ENCODE data around the gene PI4K2B.

DNA sequence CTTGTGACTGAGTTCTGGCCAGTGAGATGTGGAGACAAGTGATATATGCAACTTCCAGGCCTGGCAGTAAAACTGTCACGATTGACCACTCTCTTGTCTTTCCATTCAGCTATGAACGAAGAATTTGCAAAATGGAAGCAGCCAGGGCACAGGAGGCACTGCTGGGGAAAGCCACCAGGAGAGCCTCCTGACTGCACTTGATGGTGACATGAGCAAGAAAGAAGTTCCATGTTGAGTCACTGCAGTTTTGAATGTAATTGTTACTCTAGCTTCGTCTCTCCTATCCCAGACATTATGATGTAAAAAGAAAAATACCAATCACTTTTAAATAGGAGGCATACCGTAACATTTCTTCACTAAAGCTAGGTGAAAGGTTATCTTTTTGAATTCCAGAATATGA, 46.4 kb downstream of the PI4K2B start:
- TF ChIP-seq, protein P1, sequence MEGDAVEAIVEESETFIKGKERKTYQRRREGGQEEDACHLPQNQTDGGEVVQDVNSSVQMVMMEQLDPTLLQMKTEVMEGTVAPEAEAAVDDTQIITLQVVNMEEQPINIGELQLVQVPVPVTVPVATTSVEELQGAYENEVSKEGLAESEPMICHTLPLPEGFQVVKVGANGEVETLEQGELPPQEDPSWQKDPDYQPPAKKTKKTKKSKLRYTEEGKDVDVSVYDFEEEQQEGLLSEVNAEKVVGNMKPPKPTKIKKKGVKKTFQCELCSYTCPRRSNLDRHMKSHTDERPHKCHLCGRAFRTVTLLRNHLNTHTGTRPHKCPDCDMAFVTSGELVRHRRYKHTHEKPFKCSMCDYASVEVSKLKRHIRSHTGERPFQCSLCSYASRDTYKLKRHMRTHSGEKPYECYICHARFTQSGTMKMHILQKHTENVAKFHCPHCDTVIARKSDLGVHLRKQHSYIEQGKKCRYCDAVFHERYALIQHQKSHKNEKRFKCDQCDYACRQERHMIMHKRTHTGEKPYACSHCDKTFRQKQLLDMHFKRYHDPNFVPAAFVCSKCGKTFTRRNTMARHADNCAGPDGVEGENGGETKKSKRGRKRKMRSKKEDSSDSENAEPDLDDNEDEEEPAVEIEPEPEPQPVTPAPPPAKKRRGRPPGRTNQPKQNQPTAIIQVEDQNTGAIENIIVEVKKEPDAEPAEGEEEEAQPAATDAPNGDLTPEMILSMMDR (conservative IDR thresholded peaks at IDR 0.05 in 1 of 2, IDR thresholded peaks at IDR 0.05 in 1 of 2; ENCODE audit: extremely low read depth in 1 of 2, insufficient read depth in 1 of 2, low read depth in 1 of 2, low read length in 2 of 2), result no peak
- no peak for TF ChIP-seq EZH2 (IDR thresholded peaks at IDR 0.05; ENCODE audit: borderline replicate concordance, low read length)

All from mammary epithelial cell (primary cell).